Lower leg skin (tissue), 4 donors: ENCODE data around the gene MAF. TPM values are rescaled to one million over a fixed set of nuclear protein-coding genes. Genes with fewer than 3 reads are reported as not detected.

Experiments
- DNase-seq, 2 donors: peaks; one replicate each; pipeline ENCODE4 v3.0.0-alpha.2; 2019; ENCODE audit warnings: low spot score in 2 of 2
- H3K4me3 ChIP-seq: fragments of 200-600 bp; sonication (generic); 2 replicates; pipeline ENCODE4 v1.5.1; 2017; ENCODE audit warnings: mild to moderate bottlenecking, low read depth; ENCODE audit not compliant: poor library complexity, severe bottlenecking
- POLR2A ChIP-seq, 2 donors: fragments of 450-650 bp; IDR thresholded peaks; one replicate each; pipeline ENCODE4 v1.6.1; 2016 to 2017; ENCODE audit warnings: antibody characterized with exemption in 2 of 2, mild to moderate bottlenecking in 1 of 2, moderate library complexity in 1 of 2
- WGBS, 2 donors: methylation state at CpG; one replicate each; pipeline ENCODE4 v1.1.5; 2018; 5-methylcytosine and 5-hydroxymethylcytosine counted together
- intact Hi-C: fragments of 100-400 bp; cut with DNase I; formaldehyde crosslinking; loops from one replicate; pipeline ENCODE4 v1.15.0; 2023; ENCODE audit warnings: low total_unique reads
- total RNA-seq, 4 donors: library from RNA; depleted of rRNA; stranded (reverse); fragments of >200 nt; gene quantifications; one replicate each; pipeline ENCODE4 v1.1.0, GENCODE V29; 2016
- TF ChIP-seq, protein P1 (sequence below), 3 donors: fragments of 450-650 bp; IDR thresholded peaks; one replicate each; pipeline ENCODE4 v1.5.1; 2016; ENCODE audit warnings: antibody characterized with exemption in 3 of 3, mild to moderate bottlenecking in 3 of 3, moderate library complexity in 2 of 3

The MAF gene
- total RNA-seq, 4 donors from 2014 or later, result 72.4 to 205 (median 105) TPM

DNA sequence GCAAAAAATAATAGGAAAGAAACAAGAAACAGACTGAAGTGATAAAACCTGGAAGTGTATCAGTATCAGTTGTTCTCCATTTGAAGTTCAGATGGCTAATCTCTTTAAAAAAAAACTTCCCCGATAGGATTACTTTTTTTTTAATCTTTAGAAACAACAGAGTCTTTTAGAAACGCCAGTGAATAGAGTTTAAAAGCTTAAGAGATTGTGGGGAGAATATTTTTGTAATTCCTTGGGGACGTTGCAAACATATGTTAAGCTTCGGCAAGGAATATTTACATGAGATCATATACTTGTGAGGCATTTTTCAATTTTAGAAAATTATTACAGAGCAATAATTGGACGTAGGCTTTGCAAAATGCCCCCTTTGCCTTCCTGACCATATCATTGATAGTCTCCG lies 13.2 kb downstream of the MAF start:
- intact Hi-C loops, result no loop called here
- no peak overlapping the region for H3K4me3 ChIP-seq
- TF ChIP-seq POLR2A (IDR thresholded peaks at IDR 0.05), result no peak
- TF ChIP-seq, protein P1, sequence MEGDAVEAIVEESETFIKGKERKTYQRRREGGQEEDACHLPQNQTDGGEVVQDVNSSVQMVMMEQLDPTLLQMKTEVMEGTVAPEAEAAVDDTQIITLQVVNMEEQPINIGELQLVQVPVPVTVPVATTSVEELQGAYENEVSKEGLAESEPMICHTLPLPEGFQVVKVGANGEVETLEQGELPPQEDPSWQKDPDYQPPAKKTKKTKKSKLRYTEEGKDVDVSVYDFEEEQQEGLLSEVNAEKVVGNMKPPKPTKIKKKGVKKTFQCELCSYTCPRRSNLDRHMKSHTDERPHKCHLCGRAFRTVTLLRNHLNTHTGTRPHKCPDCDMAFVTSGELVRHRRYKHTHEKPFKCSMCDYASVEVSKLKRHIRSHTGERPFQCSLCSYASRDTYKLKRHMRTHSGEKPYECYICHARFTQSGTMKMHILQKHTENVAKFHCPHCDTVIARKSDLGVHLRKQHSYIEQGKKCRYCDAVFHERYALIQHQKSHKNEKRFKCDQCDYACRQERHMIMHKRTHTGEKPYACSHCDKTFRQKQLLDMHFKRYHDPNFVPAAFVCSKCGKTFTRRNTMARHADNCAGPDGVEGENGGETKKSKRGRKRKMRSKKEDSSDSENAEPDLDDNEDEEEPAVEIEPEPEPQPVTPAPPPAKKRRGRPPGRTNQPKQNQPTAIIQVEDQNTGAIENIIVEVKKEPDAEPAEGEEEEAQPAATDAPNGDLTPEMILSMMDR (IDR thresholded peaks at IDR 0.05), result no peak
- DNase-seq, result no peak
- 84 to 87% methylated on average over 6 of the region's 6 CpGs for WGBS, 2 donors

DNA sequence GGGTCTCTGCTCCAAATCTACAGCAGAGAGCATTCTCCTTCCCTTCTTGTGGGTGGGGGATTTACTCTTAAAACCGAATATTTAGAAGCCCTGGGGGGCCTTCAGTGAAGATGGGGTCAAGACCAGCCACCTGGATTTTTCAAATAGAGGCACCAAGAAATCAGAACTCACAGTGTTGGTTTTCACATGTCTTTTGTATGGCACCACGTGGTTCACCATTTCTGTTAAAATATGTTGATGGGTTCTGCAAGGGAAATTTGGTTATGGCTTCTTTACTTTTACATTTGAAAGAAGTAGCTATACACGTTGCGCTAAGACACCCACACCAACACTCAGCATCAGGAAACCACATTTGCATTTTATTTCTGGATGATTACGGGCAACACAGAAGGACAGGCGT lies 17.7 kb downstream of the MAF start:
- TF ChIP-seq, protein P1 (IDR thresholded peaks at IDR 0.05), result no peak
- TF ChIP-seq POLR2A (IDR thresholded peaks at IDR 0.05), result no peak
- no peak for DNase-seq
- WGBS, 2 donors, result 81 to 86% methylated on average over 6 of the region's 6 CpGs
- intact Hi-C loops, result no loop called here
- no peak overlapping the region for H3K4me3 ChIP-seq

DNA sequence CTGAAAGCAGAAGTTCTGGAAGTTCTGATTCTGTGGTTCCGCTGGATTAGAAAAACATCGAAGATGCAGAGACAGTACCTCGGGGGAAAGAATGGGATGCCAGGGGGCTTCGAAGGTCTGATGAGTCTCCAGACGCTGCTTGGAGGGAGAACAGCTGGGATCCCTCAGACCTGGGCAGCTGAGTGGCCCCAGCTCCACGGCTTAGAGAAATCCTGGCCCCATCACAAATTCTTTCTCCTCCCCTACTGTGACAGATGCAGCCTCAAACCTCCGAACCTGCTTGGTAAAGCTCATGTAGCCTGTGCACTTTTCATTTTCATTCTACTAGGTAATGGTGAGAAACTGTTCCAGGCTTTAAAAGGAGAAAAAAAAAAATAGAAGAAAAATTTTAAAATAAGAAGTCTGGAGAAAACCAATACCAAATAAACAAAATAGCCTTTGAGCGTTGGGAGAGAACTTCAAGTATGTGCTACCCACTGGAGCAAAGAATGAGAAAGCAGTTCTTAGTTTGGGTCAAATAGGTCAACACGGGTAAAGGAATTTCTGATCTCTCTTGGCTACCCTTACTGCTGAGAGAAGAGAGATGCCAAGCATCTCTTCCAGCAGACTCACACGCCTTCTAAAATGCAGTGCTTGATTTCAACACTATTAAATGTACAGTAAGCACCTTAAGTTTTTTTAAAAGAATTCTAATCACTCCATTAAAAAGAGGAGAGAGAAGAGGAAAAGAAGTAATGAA lies 19.9 kb downstream of the MAF start:
- intact Hi-C loops, result no loop called here
- WGBS, 2 donors, result 70 to 73% methylated on average over 10 of the region's 10 CpGs
- no peak for DNase-seq
- H3K4me3 ChIP-seq, result no peak overlapping the region
- TF ChIP-seq, protein P1 (IDR thresholded peaks at IDR 0.05), result no peak
- TF ChIP-seq POLR2A (IDR thresholded peaks at IDR 0.05), result no peak

DNA sequence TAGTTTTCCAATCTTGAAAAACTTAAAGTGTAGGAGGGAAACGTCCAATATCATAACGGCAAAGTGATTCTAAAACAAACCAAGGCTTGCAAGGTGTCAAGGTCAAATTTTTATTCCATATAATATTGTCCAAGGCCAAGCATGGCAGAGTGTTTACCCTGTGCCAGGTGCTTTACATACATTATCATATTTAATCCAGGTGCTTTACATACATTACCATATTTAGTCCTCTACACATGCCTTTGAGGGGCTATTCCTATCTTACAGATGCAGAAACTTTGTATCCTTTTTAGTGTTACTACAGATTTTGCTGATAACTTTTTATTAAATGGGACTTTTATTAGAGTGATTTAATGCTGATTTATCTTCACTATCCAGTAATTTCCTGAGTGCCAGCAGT lies 23.9 kb downstream of the MAF start:
- WGBS, 2 donors, result 87 to 92% methylated on average over 2 of the region's 2 CpGs
- no peak for DNase-seq
- intact Hi-C loops, result no loop called here
- TF ChIP-seq POLR2A (IDR thresholded peaks at IDR 0.05), result no peak
- TF ChIP-seq, protein P1 (IDR thresholded peaks at IDR 0.05), result no peak
- no peak overlapping the region for H3K4me3 ChIP-seq

DNA sequence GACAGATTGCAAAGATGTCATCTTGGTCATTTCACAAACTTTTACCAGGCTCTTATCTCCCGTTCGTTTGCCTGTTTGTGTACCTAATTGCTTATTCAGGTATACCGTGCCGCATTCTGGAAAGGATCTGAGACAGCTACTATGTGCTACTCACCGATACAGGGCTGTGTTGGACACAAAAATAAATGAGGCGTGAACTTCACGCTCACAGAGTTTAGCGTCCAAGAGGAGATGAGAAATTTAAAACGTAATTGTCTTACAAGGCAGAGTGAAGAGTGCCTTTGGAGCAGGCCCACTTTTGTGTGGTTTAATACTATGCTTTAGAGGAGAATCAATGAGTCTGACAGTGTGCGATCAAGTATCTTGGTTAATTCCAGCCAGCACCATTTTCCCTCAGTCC lies 26.7 kb downstream of the MAF start:
- 91 to 95% methylated on average over 10 of the region's 10 CpGs for WGBS, 2 donors
- intact Hi-C loops, result no loop called here
- no peak for DNase-seq
- no peak overlapping the region for H3K4me3 ChIP-seq
- TF ChIP-seq, protein P1 (IDR thresholded peaks at IDR 0.05), result no peak
- no peak for TF ChIP-seq POLR2A (IDR thresholded peaks at IDR 0.05)

DNA sequence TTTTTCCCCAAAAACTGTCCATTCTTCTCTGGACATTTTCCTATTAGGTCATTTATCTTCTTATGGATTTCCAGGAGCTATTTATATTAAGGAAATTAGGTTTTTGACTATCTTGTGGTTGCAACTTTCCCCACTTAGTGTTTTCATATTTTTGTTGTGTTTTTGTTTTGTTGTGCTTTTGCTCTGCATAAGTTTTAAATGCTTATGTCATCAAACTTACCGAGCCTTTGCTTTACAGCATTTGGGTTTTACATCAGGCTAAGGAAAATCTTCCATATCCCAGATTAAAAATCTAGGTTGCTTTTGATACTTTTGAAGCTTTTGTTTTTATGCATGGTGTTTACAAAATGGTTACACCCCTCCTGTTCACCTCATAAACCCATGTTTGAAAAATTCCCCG lies 27.5 kb downstream of the MAF start:
- TF ChIP-seq, protein P1 (IDR thresholded peaks at IDR 0.05), result no peak
- no peak for DNase-seq
- 68 to 95% methylated on average over 2 of the region's 2 CpGs for WGBS, 2 donors
- H3K4me3 ChIP-seq, result no peak overlapping the region
- intact Hi-C loops, result no loop called here
